Ascending aorta (tissue), 2 donors: ENCODE data around the gene TLNRD1. TPM values are rescaled to one million over a fixed set of nuclear protein-coding genes. Genes with fewer than 3 reads are reported as not detected.
A peak's percentile ranks its signal among the peaks of the same experiment; 100 is the strongest.

Experiments used
- DNase-seq, 2 donors: peaks; one replicate each; pipeline ENCODE4 v3.0.0-alpha.2; 2019; ENCODE audit warnings: low spot score in 2 of 2
- H3K27ac ChIP-seq, 2 donors: fragments of 200-600 bp; sonication (generic); one replicate each; pipeline ENCODE4 v1.5.1; 2016 to 2017; ENCODE audit warnings: mild to moderate bottlenecking in 1 of 2
- H3K27me3 ChIP-seq: fragments of 200-600 bp; sonication (generic); one replicate; pipeline ENCODE4 v1.5.1; 2017
- H3K36me3 ChIP-seq, 2 donors: fragments of 200-600 bp; sonication (generic); one replicate each; pipeline ENCODE4 v1.5.1; 2016
- H3K4me1 ChIP-seq, 2 donors: fragments of 200-600 bp; sonication (generic); one replicate each; pipeline ENCODE4 v1.5.1; 2016 to 2017; ENCODE audit warnings: mild to moderate bottlenecking in 1 of 2
- H3K4me3 ChIP-seq, 2 donors: fragments of 200-600 bp; sonication (generic); one replicate each; pipeline ENCODE4 v1.5.1; 2016 to 2017; ENCODE audit warnings: mild to moderate bottlenecking in 1 of 2
- H3K9me3 ChIP-seq, 2 donors: fragments of 200-600 bp; sonication (generic); one replicate each; pipeline ENCODE4 v1.5.1; 2016
- CTCF ChIP-seq, 3 experiments: fragments of 200-600 bp in 2 of 3; fragments of 450-650 bp in 1 of 3; sonication (generic) in 2 of 3; IDR thresholded peaks; one replicate each; pipeline ENCODE4 v1.5.1; 2016 to 2019; ENCODE audit warnings: antibody characterized with exemption in 3 of 3, mild to moderate bottlenecking in 1 of 3, moderate library complexity in 1 of 3
- intact Hi-C: fragments of 100-400 bp; cut with DNase I; formaldehyde crosslinking; loops from one replicate; pipeline ENCODE4 v1.15.1; 2023
- total RNA-seq: library from RNA; depleted of rRNA; stranded (reverse); fragments of >200 nt; gene quantifications from one replicate; pipeline ENCODE4 v1.1.0, GENCODE V29; 2016

Gene TLNRD1
- total RNA-seq, 1 donor from 2014 or later, result 59.3 TPM

DNA sequence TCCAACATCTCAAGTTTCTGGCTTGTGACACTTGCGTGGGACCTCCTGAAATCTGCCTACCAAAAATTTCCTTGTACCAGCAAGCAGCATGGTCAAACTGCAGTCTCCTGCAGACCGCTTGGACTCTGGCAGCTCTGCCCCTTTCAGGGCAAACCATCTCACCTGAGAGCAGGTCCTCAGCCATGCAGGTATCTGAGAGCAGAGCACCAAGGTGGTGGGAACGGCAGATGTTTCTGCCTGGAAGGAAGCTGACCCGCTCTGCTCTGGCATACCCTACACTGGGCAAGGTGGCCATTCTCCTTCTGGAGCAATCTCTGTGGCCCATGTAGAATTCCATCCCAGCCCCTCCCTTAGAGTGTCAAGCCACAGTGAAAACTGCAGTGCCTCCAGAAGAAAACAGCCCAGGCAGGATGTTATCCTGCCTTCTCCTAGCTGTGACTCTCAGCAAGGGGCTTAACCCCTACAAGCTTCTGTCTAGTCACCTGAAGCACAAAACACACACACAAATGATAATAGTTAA is 32.7 kb upstream of the TLNRD1 start:
- H3K27ac ChIP-seq, result no peak overlapping the region
- peaks cover 0 to 4% of the 10 kb centered on the region in 2 donors for H3K9me3 ChIP-seq
- no peak overlapping the region for H3K4me3 ChIP-seq
- H3K4me1 ChIP-seq, result no peaks in the 10 kb centered on the region
- TF ChIP-seq CTCF (IDR thresholded peaks at IDR 0.05), result no peak
- DNase-seq, result peak in 1 of 2 donors; percentile 45
- H3K27me3 ChIP-seq, result no peaks in the 10 kb centered on the region
- peaks cover 2 to 19% of the 10 kb centered on the region in 2 donors for H3K36me3 ChIP-seq
- intact Hi-C loops, result loop anchor here (2.0 kb wide), 2 partner anchors 189 to 401 kb away; partner anchors contain the start of gene CEMIP

GRCh38 chr15:80969316-80969715 is 31.4 kb upstream of the TLNRD1 start:
- DNase-seq, result no peak
- Histone ChIP-seq H3K9me3 (peaks cover 0 to 1% of the 10 kb centered on the region in 2 donors), H3K27me3 (no peaks in the 10 kb centered on the region), H3K4me3 (no peak overlapping the region), H3K27ac (no peak overlapping the region), H3K4me1 (no peaks in the 10 kb centered on the region), H3K36me3 (peaks cover 2 to 15% of the 10 kb centered on the region in 2 donors)
- no peak for TF ChIP-seq CTCF (IDR thresholded peaks at IDR 0.05)
- intact Hi-C loops, result loop anchor here (2.0 kb wide), 2 partner anchors 191 to 403 kb away; partner anchors contain the start of gene CEMIP

DNA sequence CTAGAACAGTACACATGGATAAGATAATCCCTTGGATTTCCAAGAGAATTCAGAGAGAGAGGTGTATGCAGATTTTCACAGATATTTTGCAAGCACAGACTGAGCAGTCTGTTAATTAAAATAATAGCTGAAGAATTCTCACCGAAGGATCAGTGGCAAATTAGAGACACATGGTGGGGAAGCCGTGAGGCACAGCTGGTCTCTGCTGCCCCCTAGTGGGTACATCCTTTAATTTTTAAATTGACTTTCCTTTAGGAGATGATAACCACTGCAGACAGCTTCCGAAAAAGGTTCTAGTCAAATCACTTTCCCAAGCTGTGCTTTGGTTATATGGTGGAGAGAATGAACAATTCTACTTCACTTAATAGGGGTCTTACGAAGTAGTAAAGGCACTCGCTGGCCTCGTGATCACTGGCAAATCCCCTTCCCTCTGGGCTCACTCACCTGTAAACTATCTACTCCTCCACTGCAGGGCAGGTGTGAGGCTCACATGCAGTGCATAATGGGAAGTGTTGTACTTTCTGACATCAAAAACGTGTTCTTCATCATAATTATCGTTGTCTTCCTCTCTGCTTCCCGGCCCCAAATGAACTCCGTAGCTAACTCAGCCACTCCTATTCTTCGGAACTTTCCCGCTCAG is 30.6 kb upstream of the TLNRD1 start:
- Histone ChIP-seq H3K4me1 (no peaks in the 10 kb centered on the region), H3K9me3 (no peaks in the 10 kb centered on the region), H3K4me3 (no peak overlapping the region), H3K27me3 (no peaks in the 10 kb centered on the region), H3K27ac (no peak overlapping the region), H3K36me3 (peaks cover 2 to 13% of the 10 kb centered on the region in 2 donors)
- peak in 1 of 2 donors; percentile 64 for DNase-seq
- intact Hi-C loops, result loop anchor here (5.0 to 10.0 kb wide), 2 partner anchors 475 to 513 kb away; no protein-coding TSS in a partner anchor
- TF ChIP-seq CTCF (IDR thresholded peaks at IDR 0.05), result peak; percentile 79 to 87 (median 80)

GRCh38 chr15:80970658-80971057 is 30.1 kb upstream of the TLNRD1 start:
- intact Hi-C loops, result loop anchor here (5.0 to 10.0 kb wide), 2 partner anchors 476 to 513 kb away; no protein-coding TSS in a partner anchor
- TF ChIP-seq CTCF (IDR thresholded peaks at IDR 0.05), result no peak

DNA sequence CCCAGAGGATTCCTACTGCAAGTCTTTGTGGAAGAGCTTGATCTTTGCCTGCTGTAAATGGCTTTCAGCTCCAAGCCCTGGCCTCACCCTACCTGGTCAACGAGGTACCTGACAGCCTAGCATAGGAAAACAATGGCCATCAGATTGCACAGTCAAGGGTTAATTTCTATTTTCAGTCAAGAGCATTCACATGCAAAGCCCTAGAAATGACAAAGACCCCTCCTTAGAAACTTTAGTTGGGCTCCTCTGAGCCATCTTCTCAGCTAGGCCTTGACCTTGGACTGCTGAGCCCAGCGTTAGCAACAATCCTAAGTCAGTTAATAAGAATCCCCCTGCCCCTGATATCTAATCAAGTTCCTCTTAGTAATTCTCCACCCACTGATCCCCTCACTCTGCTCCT is 29.6 kb upstream of the TLNRD1 start:
- H3K4me1 ChIP-seq, result peaks cover 0 to under 1% of the 10 kb centered on the region in 2 donors
- H3K4me3 ChIP-seq, result no peak overlapping the region
- intact Hi-C loops, result loop anchor here (5.0 to 10.0 kb wide), 2 partner anchors 476 to 514 kb away; no protein-coding TSS in a partner anchor
- TF ChIP-seq CTCF (IDR thresholded peaks at IDR 0.05), result no peak
- no peaks in the 10 kb centered on the region for H3K27me3 ChIP-seq
- no peak for DNase-seq
- peaks cover 2 to 13% of the 10 kb centered on the region in 2 donors for H3K36me3 ChIP-seq
- no peak overlapping the region for H3K27ac ChIP-seq
- no peaks in the 10 kb centered on the region for H3K9me3 ChIP-seq

More at GRCh38 chr15:80970658-80971057, 30.1 kb upstream of the TLNRD1 start:
- Histone ChIP-seq H3K27ac (no peak overlapping the region), H3K4me1 (no peaks in the 10 kb centered on the region), H3K27me3 (no peaks in the 10 kb centered on the region), H3K9me3 (no peaks in the 10 kb centered on the region), H3K4me3 (no peak overlapping the region), H3K36me3 (peaks cover 2 to 13% of the 10 kb centered on the region in 2 donors)
- DNase-seq, result no peak
